Stimulated activated CD8-positive, alpha-beta memory T cell treated with anti-CD3 and anti-CD28 coated beads, Interleukin-4, amount 100 ng/mL, for 48 hours (primary cell): ENCODE measurements around the gene PJA2.
"Not testable (repeated sequence)": the region's sequence is repeated elsewhere in the genome, so short reads cannot be mapped to it uniquely, and the experiment has no call there.

ENCODE experiments used
- DNase-seq: peaks from one replicate; pipeline ENCODE4 v3.0.0-alpha.2; 2020

PJA2 gene

GRCh38 chr5:109300367-109300766 lies 109.4 kb downstream of the PJA2 start:
- DNase-seq: no peak

GRCh38 chr5:109299557-109299956 lies 110.2 kb downstream of the PJA2 start:
- DNase-seq: no peak

- no peak for DNase-seq
Observed at GRCh38 chr5:109298794-109299193, 111.0 kb downstream of the PJA2 start.

DNA sequence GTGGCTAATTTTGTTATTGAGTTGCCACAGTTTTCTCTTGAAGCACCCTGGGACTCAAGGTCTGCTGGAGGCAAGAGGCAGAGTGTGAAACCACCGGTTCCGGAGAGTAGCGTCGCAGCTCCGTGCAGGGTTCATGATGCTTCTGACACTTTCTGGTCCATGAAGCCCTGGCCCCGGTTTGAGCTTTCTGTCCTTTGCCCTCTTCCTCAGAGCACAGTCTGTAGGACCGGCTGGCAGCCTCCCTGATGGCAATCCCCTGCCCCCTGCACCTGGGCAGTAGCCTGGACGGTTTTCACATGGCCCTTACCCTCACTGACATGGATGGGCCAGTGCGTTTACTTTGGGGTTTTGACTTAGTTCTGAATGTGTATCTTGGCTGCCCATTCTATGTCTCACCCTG lies 111.9 kb downstream of the PJA2 start:
- DNase-seq: no peak

DNA sequence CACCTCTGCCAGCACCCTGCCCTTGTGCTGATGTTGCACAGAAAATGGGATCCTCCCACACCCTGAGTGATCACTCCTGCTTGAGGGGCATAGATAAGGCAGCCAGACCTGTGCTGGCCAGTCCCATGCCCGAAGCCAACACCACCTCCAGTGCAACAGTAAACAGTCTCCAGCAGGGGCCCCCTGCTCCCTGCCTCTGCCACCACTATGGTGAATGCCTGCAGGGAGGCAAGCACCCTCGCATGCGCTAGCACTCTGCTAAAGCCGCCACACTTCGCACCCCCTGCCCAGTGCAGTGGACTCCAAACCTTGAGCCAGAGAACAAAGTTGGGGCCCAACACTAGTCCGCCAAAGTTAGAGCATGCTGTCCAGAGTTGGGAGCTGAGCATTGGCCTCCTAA lies 118.7 kb downstream of the PJA2 start:
- no peak for DNase-seq

- no peak for DNase-seq
Observed at GRCh38 chr5:109290231-109290630, 119.5 kb downstream of the PJA2 start.

- DNase-seq: not testable (repeated sequence)
Observed at GRCh38 chr5:109286628-109287027, 123.1 kb downstream of the PJA2 start.
